GM12878 (cell line): ENCODE results near the gene MICB. TPM values are rescaled to one million over a fixed set of nuclear protein-coding genes. Genes with fewer than 3 reads are reported as not detected.

Experiments used
- CBX5 ChIP-seq: sonication (generic); IDR thresholded peaks from 2 replicates; pipeline ENCODE4 v1.6.1; 2016; ENCODE audit warnings: low read depth, moderate library complexity, mild to moderate bottlenecking, inconsistent platforms
- CEBPZ ChIP-seq: fragments of 150-350 bp; IDR thresholded peaks from 2 replicates; pipeline ENCODE4 v1.6.1; 2016; ENCODE audit warnings: low read depth, low read length
- E4F1 ChIP-seq: fragments of 450-650 bp; IDR thresholded peaks from 2 replicates; pipeline ENCODE4 v1.6.1; 2018; ENCODE audit warnings: borderline replicate concordance, mild to moderate bottlenecking; ENCODE audit not compliant: partially characterized antibody
- FOXM1 ChIP-seq: IDR thresholded peaks from 2 replicates; pipeline ENCODE4 v1.6.1; 2012; ENCODE audit warnings: low read depth, mild to moderate bottlenecking, inconsistent platforms, low read length, moderate library complexity
- HDGF ChIP-seq: fragments of 450-650 bp; IDR thresholded peaks from 2 replicates; pipeline ENCODE4 v1.6.1; 2016; ENCODE audit warnings: antibody characterized with exemption
- HSF1 ChIP-seq: fragments of 150-350 bp; IDR thresholded peaks from 2 replicates; pipeline ENCODE4 v1.6.1; 2014; ENCODE audit warnings: mild to moderate bottlenecking, low read depth, low read length
- MAX ChIP-seq: IDR thresholded peaks from 2 replicates; pipeline ENCODE4 v1.6.1; 2012; ENCODE audit warnings: low read depth, low read length, improper control_type of control experiment
- MEF2B ChIP-seq: fragments of 450-650 bp; IDR thresholded peaks from 2 replicates; pipeline ENCODE4 v1.6.1; 2018; ENCODE audit warnings: mild to moderate bottlenecking, moderate library complexity; ENCODE audit not compliant: partially characterized antibody, poor library complexity, severe bottlenecking
- NFXL1 ChIP-seq: fragments of 450-650 bp; IDR thresholded peaks from 2 replicates; pipeline ENCODE4 v1.6.1; 2017; ENCODE audit warnings: antibody characterized with exemption, mild to moderate bottlenecking, borderline replicate concordance
- PML ChIP-seq: IDR thresholded peaks from 2 replicates; pipeline ENCODE4 v1.6.1; 2012; ENCODE audit warnings: low read length, inconsistent platforms
- POLR2A ChIP-seq: IDR thresholded peaks from 2 replicates; pipeline ENCODE4 v1.6.1; 2011; ENCODE audit warnings: low read depth, mild to moderate bottlenecking, low read length
- RELA ChIP-seq: fragments of 450-650 bp; IDR thresholded peaks from 2 replicates; pipeline ENCODE4 v1.8.0; 2014; ENCODE audit warnings: borderline replicate concordance; ENCODE audit not compliant: partially characterized antibody
- RELB ChIP-seq: fragments of 450-650 bp; IDR thresholded peaks from 2 replicates; pipeline ENCODE4 v1.6.1; 2017; ENCODE audit warnings: low read depth, mild to moderate bottlenecking, moderate library complexity
- SIX5 ChIP-seq: IDR thresholded peaks from 2 replicates; pipeline ENCODE4 v1.6.1; 2011; ENCODE audit warnings: mild to moderate bottlenecking, low read depth, low read length, moderate library complexity; ENCODE audit not compliant: severe bottlenecking
- SMARCA5 ChIP-seq: fragments of 450-650 bp; IDR thresholded peaks from 2 replicates; pipeline ENCODE4 v1.6.1; 2017; ENCODE audit warnings: mild to moderate bottlenecking
- SP1 ChIP-seq: IDR thresholded peaks from one replicate; pipeline ENCODE4 v1.6.1; 2011; ENCODE audit warnings: low read depth, low read length
- SREBF1 ChIP-seq: IDR thresholded peaks from 2 replicates; pipeline ENCODE4 v1.6.1; 2012; ENCODE audit warnings: mild to moderate bottlenecking, low read length
- SUPT20H ChIP-seq: IDR thresholded peaks from 2 replicates; pipeline ENCODE4 v1.6.1; 2011; ENCODE audit warnings: low read depth, mild to moderate bottlenecking, low read length, moderate library complexity, borderline replicate concordance; ENCODE audit not compliant: control insufficient read depth
- YBX1 ChIP-seq: fragments of 450-650 bp; IDR thresholded peaks from 2 replicates; pipeline ENCODE4 v1.6.1; 2016; ENCODE audit warnings: antibody characterized with exemption
- ZNF384 ChIP-seq: IDR thresholded peaks from 2 replicates; pipeline ENCODE4 v1.6.1; 2012; ENCODE audit warnings: low read depth, mild to moderate bottlenecking, low read length, improper control_type of control experiment, borderline replicate concordance
- ZSCAN29 ChIP-seq: fragments of 450-650 bp; IDR thresholded peaks from 2 replicates; pipeline ENCODE4 v1.6.1; 2017; ENCODE audit warnings: mild to moderate bottlenecking, moderate library complexity
- polyA plus RNA-seq, 11 experiments: library from polyadenylated mRNA; depleted of rRNA in 4 of 11; unstranded in 6 of 11; stranded (reverse) in 5 of 11; fragments of >200 nt; fragmentation: Nextera tagmentation in 4 of 11; fragmentation: Illumina TruSeq in 1 of 11; extraction: Ambion mirVana in 4 of 11; extraction: Trizol in 1 of 11; gene quantifications; 1 replicate in 1 of 11; 2 replicates in 10 of 11; pipeline versions ENCODE4 v1.2.1 to v1.2.3, GENCODE V29; 2011 to 2016; ENCODE audit warnings: inconsistent platforms in 2 of 11, missing spikeins in 2 of 11, low read depth in 1 of 11
- total RNA-seq, 4 experiments: library from RNA; depleted of rRNA in 3 of 4; stranded (reverse); fragments of >200 nt in 3 of 4; fragmentation: Illumina TruSeq in 1 of 4; extraction: Trizol in 1 of 4; gene quantifications; 2 replicates each; pipeline versions ENCODE4 v1.2.1 to v1.2.3, GENCODE V29; 2013 to 2021

MICB gene
- total and polyA plus RNA-seq, 10 of the 15 experiments (the other 5 are each of a cell fraction or from before 2014, with no cell fraction given) = 9.0 to 37.1 (median 17.8) TPM

- TF ChIP-seq CBX5 (0 out of 2 replicates have a peak, but pooled peaks have one; percentile 68), PML (peak; percentile 72; the same call in 1 of the 2 replicates), CEBPZ (no peak), ZSCAN29 (no peak), SIX5 (no peak), SP1 (peak; percentile 83), MEF2B (peak; percentile 84), RELA (peak; percentile 61), MAX (peak; percentile 48; the same call in 1 of the 2 replicates), SMARCA5 (no peak; the same call in 1 of the 2 replicates), FOXM1 (peak; percentile 95), YBX1 (no peak), POLR2A (peak; percentile 76), HDGF (peak; percentile 97), SREBF1 (no peak), ZNF384 (no peak), RELB (peak; percentile 97), NFXL1 (no peak), HSF1 (no peak), SUPT20H (no peak), E4F1 (no peak)
Measured at GRCh38 chr6:31558631-31559500, 60.9 kb downstream of the MICB start (continued).
